Peyer's patch (tissue), 4 donors: ENCODE results near the gene LSP1.

Experiments
- POLR2A ChIP-seq, 2 donors: fragments of 450-650 bp; IDR thresholded peaks; one replicate each; pipeline ENCODE4 v1.5.1; 2017; ENCODE audit warnings: antibody characterized with exemption in 2 of 2, mild to moderate bottlenecking in 2 of 2, moderate library complexity in 2 of 2
- TF ChIP-seq, protein P1 (sequence below), 6 experiments: fragments of 450-650 bp in 4 of 6; fragments of 200-600 bp in 2 of 6; sonication (generic) in 1 of 6; IDR thresholded peaks; one replicate each; pipeline ENCODE4 v1.5.1; 2017 to 2019; ENCODE audit warnings: antibody characterized with exemption in 6 of 6, mild to moderate bottlenecking in 3 of 6, moderate library complexity in 1 of 6

DNA sequence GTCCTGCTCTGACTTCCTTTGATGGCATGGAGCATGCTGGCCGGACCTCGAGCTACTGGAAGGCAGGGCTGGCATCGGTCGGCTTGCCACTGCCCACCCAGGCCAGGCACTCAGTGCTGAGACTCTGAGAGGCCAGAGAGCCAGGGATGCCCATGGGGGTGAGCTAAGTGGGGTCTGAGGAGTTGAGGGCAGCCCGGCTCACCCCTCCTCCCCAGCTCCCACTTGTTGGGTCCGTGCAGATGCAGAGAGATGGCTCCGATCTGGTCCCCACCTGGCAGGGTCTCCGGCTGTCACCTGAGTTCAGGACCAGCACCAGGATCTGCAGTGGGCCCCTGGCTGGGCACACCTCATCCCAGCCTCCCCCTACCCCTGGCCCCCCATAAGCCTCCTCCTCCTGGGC lies 13.3 kb downstream of the LSP1 start:
- TF ChIP-seq, protein P1, sequence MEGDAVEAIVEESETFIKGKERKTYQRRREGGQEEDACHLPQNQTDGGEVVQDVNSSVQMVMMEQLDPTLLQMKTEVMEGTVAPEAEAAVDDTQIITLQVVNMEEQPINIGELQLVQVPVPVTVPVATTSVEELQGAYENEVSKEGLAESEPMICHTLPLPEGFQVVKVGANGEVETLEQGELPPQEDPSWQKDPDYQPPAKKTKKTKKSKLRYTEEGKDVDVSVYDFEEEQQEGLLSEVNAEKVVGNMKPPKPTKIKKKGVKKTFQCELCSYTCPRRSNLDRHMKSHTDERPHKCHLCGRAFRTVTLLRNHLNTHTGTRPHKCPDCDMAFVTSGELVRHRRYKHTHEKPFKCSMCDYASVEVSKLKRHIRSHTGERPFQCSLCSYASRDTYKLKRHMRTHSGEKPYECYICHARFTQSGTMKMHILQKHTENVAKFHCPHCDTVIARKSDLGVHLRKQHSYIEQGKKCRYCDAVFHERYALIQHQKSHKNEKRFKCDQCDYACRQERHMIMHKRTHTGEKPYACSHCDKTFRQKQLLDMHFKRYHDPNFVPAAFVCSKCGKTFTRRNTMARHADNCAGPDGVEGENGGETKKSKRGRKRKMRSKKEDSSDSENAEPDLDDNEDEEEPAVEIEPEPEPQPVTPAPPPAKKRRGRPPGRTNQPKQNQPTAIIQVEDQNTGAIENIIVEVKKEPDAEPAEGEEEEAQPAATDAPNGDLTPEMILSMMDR (IDR thresholded peaks at IDR 0.05) = no peak
- no peak for TF ChIP-seq POLR2A (IDR thresholded peaks at IDR 0.05)
